Activated T-helper 1 cell treated with Interleukin-2 at 50 U/mL for 16 hours (primary cell): ENCODE results near the gene CAPRIN2.

Source experiments
- DNase-seq: peaks from one replicate; pipeline ENCODE4 v3.0.0-alpha.2; 2020; ENCODE audit warnings: low read depth

CAPRIN2 gene, protein sequence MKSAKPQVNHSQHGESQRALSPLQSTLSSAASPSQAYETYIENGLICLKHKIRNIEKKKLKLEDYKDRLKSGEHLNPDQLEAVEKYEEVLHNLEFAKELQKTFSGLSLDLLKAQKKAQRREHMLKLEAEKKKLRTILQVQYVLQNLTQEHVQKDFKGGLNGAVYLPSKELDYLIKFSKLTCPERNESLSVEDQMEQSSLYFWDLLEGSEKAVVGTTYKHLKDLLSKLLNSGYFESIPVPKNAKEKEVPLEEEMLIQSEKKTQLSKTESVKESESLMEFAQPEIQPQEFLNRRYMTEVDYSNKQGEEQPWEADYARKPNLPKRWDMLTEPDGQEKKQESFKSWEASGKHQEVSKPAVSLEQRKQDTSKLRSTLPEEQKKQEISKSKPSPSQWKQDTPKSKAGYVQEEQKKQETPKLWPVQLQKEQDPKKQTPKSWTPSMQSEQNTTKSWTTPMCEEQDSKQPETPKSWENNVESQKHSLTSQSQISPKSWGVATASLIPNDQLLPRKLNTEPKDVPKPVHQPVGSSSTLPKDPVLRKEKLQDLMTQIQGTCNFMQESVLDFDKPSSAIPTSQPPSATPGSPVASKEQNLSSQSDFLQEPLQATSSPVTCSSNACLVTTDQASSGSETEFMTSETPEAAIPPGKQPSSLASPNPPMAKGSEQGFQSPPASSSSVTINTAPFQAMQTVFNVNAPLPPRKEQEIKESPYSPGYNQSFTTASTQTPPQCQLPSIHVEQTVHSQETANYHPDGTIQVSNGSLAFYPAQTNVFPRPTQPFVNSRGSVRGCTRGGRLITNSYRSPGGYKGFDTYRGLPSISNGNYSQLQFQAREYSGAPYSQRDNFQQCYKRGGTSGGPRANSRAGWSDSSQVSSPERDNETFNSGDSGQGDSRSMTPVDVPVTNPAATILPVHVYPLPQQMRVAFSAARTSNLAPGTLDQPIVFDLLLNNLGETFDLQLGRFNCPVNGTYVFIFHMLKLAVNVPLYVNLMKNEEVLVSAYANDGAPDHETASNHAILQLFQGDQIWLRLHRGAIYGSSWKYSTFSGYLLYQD

DNA sequence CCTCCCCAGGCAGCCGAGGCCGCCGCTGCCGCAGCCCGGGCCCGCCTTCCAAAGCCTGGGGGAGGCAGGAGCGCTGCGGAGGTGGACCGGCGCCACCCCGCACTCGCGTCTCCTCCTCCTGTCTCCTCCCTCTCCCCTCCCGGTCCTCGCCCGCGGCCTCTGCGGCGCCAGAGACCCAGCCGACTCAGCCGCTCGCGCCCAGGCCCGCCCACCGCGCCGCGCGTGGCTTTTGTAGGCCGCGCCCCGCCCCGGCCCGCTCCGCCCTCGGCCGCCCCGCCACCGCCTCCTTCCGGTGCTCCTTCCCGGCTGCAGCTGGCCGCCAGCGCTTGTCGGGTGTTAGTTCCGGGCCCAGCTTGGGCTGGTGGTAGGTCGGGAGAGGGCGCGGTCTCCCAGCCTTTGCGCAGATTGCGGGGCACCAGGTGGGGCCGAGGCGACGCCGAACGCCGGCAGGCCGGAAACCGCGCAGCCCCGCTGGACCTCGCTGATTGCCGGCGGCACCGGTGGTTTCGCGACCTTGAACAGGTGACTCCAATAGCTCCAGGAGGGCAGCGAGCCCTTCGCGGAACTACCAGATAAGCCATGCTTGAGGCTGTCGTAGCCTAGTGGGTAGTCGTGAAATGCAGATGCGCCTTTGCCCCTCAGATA is at the start of gene CAPRIN2:
TSS of gene CAPRIN2 (minus strand) at position 202 of the 645 bp plus-strand sequence. CDS start 1,431 bp downstream, outside the sequence.
- peak; percentile 94 for DNase-seq

- no peak for DNase-seq
Observed at GRCh38 chr12:30797689-30798088, 42.9 kb upstream of the CAPRIN2 start.

- no peak for DNase-seq
Observed at GRCh38 chr12:30796891-30797371, 42.2 kb upstream of the CAPRIN2 start.

DNA sequence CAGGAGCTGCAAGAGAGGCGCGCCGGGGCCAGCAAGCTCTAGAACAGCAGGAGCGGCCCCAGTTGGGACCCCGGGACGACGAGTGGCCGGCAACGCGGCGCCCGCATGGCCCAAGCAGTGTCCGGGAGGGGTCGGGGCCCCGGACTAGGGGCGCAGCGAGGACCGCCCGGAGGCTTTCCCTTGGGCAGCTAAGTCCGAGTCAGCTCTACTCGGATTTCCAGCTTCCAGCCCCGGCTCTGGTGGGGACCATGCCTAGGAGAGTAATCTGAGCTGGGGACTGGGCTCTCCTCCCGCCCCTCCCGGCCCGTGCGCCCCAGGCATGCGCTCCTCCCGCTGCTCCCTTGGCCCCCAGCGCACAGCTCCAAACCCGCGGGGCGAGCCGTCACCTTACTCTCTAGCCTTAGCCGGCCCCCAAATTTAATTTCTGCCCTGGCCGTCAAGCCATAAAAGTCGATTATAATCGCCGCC is 41.6 kb upstream of the CAPRIN2 start:
- no peak for DNase-seq

GRCh38 chr12:30795410-30796312 is 40.9 kb upstream of the CAPRIN2 start:
- no peak for DNase-seq

DNA sequence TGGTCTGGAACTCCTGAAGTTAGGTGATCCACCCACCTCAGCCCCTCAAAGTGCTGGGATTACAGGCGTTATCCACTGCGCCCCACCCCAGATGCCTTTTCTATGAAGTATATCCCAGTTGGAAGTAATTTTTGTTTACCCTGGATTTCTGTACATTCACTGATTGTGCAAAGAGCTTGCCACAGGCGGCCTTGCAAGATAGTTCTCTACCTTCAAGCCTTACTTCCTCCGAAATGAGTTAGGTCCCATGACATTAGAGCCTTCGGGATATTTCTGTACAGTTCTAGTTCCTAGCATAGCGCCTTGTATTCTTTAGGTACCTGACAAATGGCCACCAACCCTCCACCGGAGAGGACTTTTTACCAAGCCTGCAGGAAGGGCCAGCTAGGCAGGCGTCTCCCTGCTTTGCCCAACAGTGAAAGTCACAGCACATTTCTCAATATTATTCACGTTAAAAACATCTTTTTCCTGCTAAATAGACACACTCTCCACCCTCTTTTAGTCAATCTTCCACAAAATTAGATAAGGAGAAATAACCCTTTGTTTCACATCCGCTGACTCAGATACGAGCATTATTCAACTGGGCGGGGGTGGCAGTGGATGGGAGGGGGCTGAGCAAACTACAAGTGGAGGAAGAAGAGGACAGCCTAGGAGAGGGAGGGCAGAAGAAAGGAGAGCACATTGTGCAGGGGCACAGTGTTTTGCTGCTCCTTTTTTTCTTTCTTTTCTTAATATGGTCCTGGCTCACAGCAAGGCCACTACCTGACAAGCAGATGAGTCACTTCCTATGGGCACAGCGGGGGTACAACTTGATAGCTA is 40.0 kb upstream of the CAPRIN2 start:
- DNase-seq, result no peak

GRCh38 chr12:30794020-30794419 is 39.3 kb upstream of the CAPRIN2 start:
- DNase-seq, result no peak

DNA sequence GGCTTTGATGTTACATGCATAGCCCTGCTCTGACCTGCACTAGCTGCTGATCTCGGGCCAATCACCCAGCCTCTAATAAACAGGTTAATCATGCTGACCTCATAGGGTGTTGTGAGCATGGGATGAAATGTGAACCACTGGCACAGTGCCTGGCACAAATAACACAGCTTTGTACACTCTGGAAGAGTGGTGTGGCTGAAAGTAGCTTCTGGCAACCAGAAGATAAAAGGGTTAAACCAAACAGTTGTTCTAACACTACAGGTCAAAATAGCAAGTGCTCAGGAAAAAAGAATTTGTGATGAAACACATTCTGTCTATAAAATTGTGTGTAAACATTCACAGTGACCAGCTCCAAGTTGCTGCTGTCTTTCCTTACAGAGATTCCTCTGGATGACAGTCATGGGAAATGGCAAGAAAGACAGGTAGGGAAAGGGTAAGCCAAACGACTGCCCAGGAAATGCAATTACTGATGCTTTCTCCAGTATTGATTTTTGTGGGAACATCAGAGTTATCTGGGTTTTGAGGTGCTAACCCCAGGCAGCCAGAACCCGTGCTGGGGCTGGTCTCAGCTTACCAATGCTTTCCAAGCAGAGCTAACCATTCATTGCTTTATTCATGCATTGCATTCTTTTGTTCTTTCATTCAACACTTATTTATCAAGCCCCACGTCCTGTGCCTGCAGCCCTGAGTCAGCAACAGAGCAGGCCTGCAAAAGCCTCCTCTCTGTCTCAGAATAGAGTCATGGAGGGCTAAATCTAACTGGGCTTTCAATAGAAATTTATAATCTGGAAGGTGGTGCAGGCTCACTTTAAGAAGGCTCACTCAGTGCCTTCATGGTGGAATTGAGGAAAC is 38.1 kb upstream of the CAPRIN2 start:
- no peak for DNase-seq

DNA sequence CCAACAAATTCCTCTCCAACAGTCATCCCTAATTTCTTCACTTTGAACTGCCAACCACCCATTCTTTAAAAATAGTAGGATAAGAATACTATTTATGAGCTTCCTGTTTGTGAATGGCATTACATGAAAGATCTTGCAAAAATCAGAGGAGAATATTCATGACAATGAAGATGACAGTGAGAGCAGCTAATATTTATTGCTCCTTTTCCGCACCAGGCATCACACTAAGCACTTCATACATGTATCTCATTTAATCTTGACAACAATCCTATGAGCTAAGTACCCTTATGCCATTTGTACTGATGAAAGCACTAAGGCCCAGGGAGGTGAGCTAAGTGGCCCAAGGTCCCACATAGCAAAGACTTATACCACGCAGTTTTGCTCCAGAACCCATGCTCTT is 37.3 kb upstream of the CAPRIN2 start:
- DNase-seq, result no peak

DNA sequence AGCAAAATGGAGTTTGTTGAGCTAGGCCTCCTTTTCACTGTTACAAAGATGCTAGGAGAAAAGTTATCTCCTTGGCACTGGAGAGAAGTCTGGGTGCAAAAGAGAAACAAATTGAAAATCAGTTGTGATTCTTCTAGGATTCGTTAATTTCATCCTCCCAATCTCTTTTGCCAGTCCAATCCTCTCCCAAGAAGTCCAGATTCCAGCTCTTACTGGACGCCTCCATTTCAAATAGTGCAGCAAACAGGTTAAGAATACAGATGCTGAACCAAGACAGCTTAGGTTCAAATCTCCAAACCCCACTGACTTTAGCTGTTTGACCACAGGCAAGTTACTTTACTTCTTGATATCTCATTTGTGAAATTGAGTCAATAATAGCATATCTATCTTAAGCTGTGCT is 34.0 kb upstream of the CAPRIN2 start:
- DNase-seq, result no peak

DNA sequence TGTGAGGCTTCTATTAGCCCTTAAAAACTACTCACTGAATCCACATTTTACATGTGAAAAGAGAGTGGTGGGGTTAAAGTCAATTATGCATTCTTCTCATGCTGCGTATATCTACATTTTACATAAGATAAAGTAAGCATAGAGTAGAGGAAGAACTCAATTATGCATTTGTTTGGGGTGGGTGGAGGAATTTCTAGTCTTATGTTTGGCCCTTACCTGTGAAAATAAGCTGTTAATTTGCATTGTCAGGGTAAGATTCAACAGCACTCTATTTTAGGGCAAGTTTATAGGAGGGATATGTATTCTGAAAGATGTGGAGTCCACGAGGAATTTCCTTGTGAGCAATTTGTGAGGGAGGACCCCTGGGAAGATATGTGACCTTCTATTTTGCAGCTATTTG is 30.9 kb upstream of the CAPRIN2 start:
- DNase-seq, result no peak

- no peak for DNase-seq
Observed at GRCh38 chr12:30784508-30784907, 29.8 kb upstream of the CAPRIN2 start.

- DNase-seq, result no peak
Observed at GRCh38 chr12:30783946-30784345, 29.2 kb upstream of the CAPRIN2 start.

GRCh38 chr12:30782316-30783173 is 27.8 kb upstream of the CAPRIN2 start:
- DNase-seq, result no peak

- DNase-seq, result no peak
Observed at GRCh38 chr12:30779578-30779977, 24.8 kb upstream of the CAPRIN2 start.

DNA sequence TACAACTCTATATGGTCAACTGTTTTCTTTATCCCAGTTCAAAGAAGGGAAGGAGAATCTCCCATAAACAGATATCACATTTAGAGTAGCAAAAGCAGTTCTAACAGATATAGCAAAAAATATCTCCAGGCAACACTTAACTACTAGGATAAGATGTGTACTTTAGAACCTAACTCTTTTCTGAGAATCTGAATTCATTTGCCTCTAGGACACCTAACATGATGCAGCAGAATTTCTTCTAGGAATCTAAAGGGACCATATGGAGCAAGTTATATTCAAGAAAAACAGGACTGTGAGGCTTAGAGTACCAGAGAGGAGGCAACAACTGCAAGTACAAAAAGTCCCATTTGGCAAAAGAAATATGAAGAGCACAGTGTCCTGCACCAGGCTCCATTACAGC is 24.4 kb upstream of the CAPRIN2 start:
- no peak for DNase-seq

DNA sequence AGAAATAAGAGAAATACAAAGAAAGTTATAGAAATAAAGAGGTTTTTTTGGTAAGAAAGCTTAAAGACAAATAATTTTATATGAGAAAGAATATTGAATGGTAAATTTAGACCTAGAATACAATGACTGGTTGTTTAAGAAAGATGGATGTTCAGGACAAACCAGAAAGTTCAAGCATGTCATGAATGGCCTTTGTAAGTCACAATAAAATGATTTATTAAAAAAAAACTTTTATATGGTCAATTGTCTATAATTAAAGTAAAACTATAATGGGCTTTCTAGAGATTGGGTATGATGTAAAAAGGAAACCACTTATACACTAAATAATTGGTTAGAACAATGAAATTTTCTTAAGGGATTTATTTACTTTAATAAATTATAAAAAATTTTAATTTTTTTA is 19.8 kb upstream of the CAPRIN2 start:
- DNase-seq, result no peak

DNA sequence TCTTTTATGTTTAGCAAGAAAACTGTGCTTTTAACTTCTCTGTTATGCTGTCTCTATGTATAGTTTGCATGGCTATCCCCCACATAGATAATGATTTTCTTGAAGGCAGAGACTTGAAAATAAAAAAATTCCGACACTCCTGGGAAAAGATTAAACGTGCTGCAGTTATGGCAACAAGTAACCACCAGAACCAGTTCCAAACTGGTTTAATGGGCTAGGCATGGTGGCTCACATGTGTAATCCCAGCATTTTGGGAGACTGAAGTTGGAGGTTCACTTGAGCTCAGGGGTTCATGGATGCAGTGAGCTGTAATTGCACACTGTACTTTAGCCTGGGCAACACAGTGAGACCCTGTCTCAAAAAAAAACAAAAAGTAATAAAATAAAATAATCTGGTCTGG is 15.1 kb upstream of the CAPRIN2 start:
- no peak for DNase-seq
